Erythroblast (primary cell): ENCODE measurements around the gene TMEM169.

Experiments
- GATA1 ChIP-seq: IDR thresholded peaks from 2 replicates; pipeline ENCODE4 v1.6.1; 2011; ENCODE audit warnings: low read depth, mild to moderate bottlenecking, control low read depth, low read length, moderate library complexity
- POLR2A ChIP-seq: IDR thresholded peaks from 2 replicates; pipeline ENCODE4 v1.6.1; 2011; ENCODE audit warnings: mild to moderate bottlenecking, low read length

DNA sequence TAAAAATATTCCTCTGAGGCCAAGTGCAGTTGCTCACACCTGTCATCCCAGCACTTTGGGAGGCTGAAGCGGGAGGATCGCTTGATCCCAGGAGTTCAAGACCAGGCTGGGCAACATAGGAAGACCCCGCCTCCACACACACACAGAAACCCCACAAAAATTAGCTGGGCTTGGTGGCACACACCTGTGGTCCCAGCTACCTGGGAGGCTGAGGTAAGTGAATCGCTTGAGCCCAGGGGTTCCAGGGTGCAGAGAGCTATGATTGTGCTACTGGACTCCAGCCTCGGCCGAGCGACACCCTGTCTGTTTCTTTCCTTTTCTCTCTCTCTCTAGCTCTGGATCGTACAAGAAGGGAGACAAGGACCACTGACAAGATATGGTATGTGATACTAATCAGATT, 25.6 kb downstream of the TMEM169 start:
- TF ChIP-seq POLR2A (no peak), GATA1 (no peak)
